K562 (cell line): ENCODE data around the gene FAM169A. TPM values are rescaled to one million over a fixed set of nuclear protein-coding genes. Genes with fewer than 3 reads are reported as not detected.
"Not testable (repeated sequence)": the region's sequence is repeated elsewhere in the genome, so short reads cannot be mapped to it uniquely, and the experiment has no call there.

Experiments
- ATAC-seq: fragments of 200-7000 bp; cut with Tn5 transposase; 3 replicates; pipeline ENCODE4 v1.9.1; 2020; ENCODE audit warnings: moderate library complexity
- BruUV-seq: library from RNA; stranded (reverse); fragments of 400-500 nt; replicated peaks from 2 replicates; lab custom pipeline; 2021; lab: Mats Ljungman, UMichigan
- CTCF ChIA-PET: fragments of 300-600 bp; formaldehyde crosslinking; extraction: SDS; loops from one replicate; lab custom pipeline; 2021; ENCODE audit warnings: low intra/inter-chr PET ratio; lab: Yijun Ruan, JAX
- POLR2A ChIA-PET: fragments of 300-600, 350-650 bp; sonication (Branson Sonifier 250); formaldehyde crosslinking; extraction: SDS; loops from one replicate; lab custom pipeline; 2021; ENCODE audit warnings: antibody characterized with exemption, inconsistent platforms; lab: Yijun Ruan, JAX
- DNase-seq, 4 experiments: peaks; one replicate each; pipeline versions ENCODE4 v3.0.0 to v3.0.0-alpha.2; 2011 to 2018; ENCODE audit warnings: low spot score in 3 of 4, mixed read lengths in 3 of 4; ENCODE audit errors: extremely low read depth in 1 of 4
- FAIRE-seq: peaks from 2 replicates; lab custom pipeline; 2011; peaks lifted over from hg19 to GRCh38; lab: Jason Lieb, UNC
- H2AFZ ChIP-seq: 2 replicates; pipeline ENCODE4 v1.6.0; 2011; ENCODE audit warnings: low read depth, low read length, control low read depth, inconsistent platforms
- H3K27ac ChIP-seq: fragments of 200-600 bp; 3 replicates; pipeline ENCODE4 v1.8.0; 2011; ENCODE audit warnings: low read depth, mild to moderate bottlenecking, control low read depth, inconsistent platforms, low read length, moderate library complexity, mixed read lengths; ENCODE audit errors: extremely low read depth
- H3K27me3 ChIP-seq, 2 experiments: fragments of 300-600 bp in 1 of 2; 2 replicates in 1 of 2; 3 replicates in 1 of 2; pipeline versions ENCODE4 v1.6.0 to v1.8.0; 2011; ENCODE audit warnings: inconsistent platforms in 2 of 2, low read length in 2 of 2, mild to moderate bottlenecking in 1 of 2, mixed read lengths in 1 of 2, moderate library complexity in 1 of 2; ENCODE audit not compliant: control insufficient read depth in 2 of 2, insufficient read depth in 2 of 2
- H3K36me3 ChIP-seq: fragments of 300-600 bp; 3 replicates; pipeline ENCODE4 v1.8.0; 2011; ENCODE audit warnings: mild to moderate bottlenecking, low read length, inconsistent platforms; ENCODE audit not compliant: control insufficient read depth, insufficient read depth
- H3K4me1 ChIP-seq, 2 experiments: fragments of 200-600 bp in 1 of 2; replicated peaks in 1 of 2; 2 replicates in 1 of 2; 3 replicates in 1 of 2; pipeline versions ENCODE4 v1.5.1 to v1.8.0; 2011; ENCODE audit warnings: inconsistent platforms in 2 of 2, low read length in 2 of 2, mild to moderate bottlenecking in 1 of 2, mixed read lengths in 1 of 2, moderate library complexity in 1 of 2; ENCODE audit not compliant: control insufficient read depth in 2 of 2, insufficient read depth in 2 of 2
- H3K4me2 ChIP-seq: 2 replicates; pipeline ENCODE4 v1.6.1; 2011; ENCODE audit warnings: low read length, control low read depth, inconsistent platforms, mixed read lengths; ENCODE audit not compliant: insufficient read depth
- H3K4me3 ChIP-seq: fragments of 200-600 bp; sonication (generic), shearing (Covaris generic); 2 replicates; pipeline ENCODE4 v1.5.1; 2016; ENCODE audit warnings: control low read depth, inconsistent platforms
- H3K79me2 ChIP-seq: fragments of 200-600 bp; 3 replicates; pipeline ENCODE4 v1.8.0; 2011; ENCODE audit warnings: low read length, inconsistent platforms; ENCODE audit not compliant: control insufficient read depth, insufficient read depth
- H3K9ac ChIP-seq, 2 experiments: 2 replicates each; pipeline versions ENCODE4 v1.6.0 to v1.6.1; 2011; ENCODE audit warnings: low read depth in 2 of 2, low read length in 2 of 2, control low read depth in 1 of 2, inconsistent platforms in 1 of 2, mild to moderate bottlenecking in 1 of 2, mixed read lengths in 1 of 2; ENCODE audit not compliant: insufficient read depth in 1 of 2
- H3K9me1 ChIP-seq: one replicate; pipeline ENCODE4 v1.6.0; 2011; ENCODE audit warnings: inconsistent platforms, mild to moderate bottlenecking, low read length, moderate library complexity; ENCODE audit not compliant: control insufficient read depth, insufficient read depth
- H3K9me3 ChIP-seq: replicated peaks from 2 replicates; pipeline ENCODE4 v1.5.1; 2011; ENCODE audit warnings: low read depth, low read length, inconsistent platforms; ENCODE audit not compliant: control insufficient read depth, insufficient read depth
- H4K20me1 ChIP-seq: replicated peaks from 2 replicates; pipeline ENCODE4 v1.6.1; 2011; ENCODE audit warnings: low read length, inconsistent platforms, mixed read lengths; ENCODE audit not compliant: control insufficient read depth, insufficient read depth
- CCNT2 ChIP-seq: IDR thresholded peaks from 2 replicates; pipeline ENCODE4 v1.6.1; 2011; ENCODE audit warnings: borderline replicate concordance, low read depth, mild to moderate bottlenecking, moderate library complexity, mixed read lengths, low read length; ENCODE audit not compliant: insufficient read length; ENCODE audit errors: extremely low read depth
- RAD51 ChIP-seq: fragments of 450-650 bp; IDR thresholded peaks from 2 replicates; pipeline ENCODE4 v1.7.1; 2016; ENCODE audit warnings: low read depth, mild to moderate bottlenecking, borderline replicate concordance
- WGBS: fragments of 100-300 bp; shearing (Covaris generic); methylation state at CpG from one replicate; pipeline ENCODE4 v1.1.6; 2016; ENCODE audit warnings: low coverage, mixed read lengths; ENCODE audit not compliant: insufficient coverage; ENCODE audit errors: missing lambda C conversion rate; 5-methylcytosine and 5-hydroxymethylcytosine counted together
- in situ Hi-C: fragments of 300-500 bp; cut with MboI; formaldehyde crosslinking; loops from 4 replicates; pipeline ENCODE4 v1.15.0; 2018; ENCODE audit warnings: inconsistent platforms, mixed read lengths
- intact Hi-C: fragments of 100-400 bp; cut with micrococcal nuclease; formaldehyde crosslinking; loops from 2 replicates; pipeline ENCODE4 v1.14.2; 2022
- polyA plus RNA-seq, 8 experiments: library from polyadenylated mRNA; depleted of rRNA in 4 of 8; stranded (reverse) in 5 of 8; unstranded in 3 of 8; fragments of >200 nt; fragmentation: Nextera tagmentation in 2 of 8; fragmentation: Illumina TruSeq in 1 of 8; extraction: Ambion mirVana in 2 of 8; extraction: Trizol in 1 of 8; gene quantifications; 2 replicates each; pipeline versions ENCODE4 v1.2.1 to v1.2.3, GENCODE V29; 2011 to 2014; ENCODE audit warnings: inconsistent platforms in 1 of 8, missing spikeins in 1 of 8
- total RNA-seq, 7 experiments: library from RNA; depleted of rRNA in 6 of 7; stranded (reverse); fragments of >200 nt in 6 of 7; fragmentation: Illumina TruSeq in 2 of 7; extraction: Trizol in 2 of 7; gene quantifications; 2 replicates each; pipeline versions ENCODE4 v1.2.1 to v1.2.3, GENCODE V29; 2011 to 2021; ENCODE audit warnings: low replicate concordance in 1 of 7
- TF ChIP-seq, protein P1 (sequence below): fragments of 450-650 bp; formaldehyde crosslinking; IDR thresholded peaks from 2 replicates; pipeline ENCODE4 v1.4.0; 2020; ENCODE audit warnings: mild to moderate bottlenecking, mixed read lengths
- TF ChIP-seq, protein P2 (sequence below): fragments of 200-800 bp; sonication (Bioruptor generic); IDR thresholded peaks from 2 replicates; pipeline ENCODE4 v1.6.1; 2017; ENCODE audit warnings: missing genetic modification characterization, missing compliant biosample characterization

The FAM169A gene
- total and polyA plus RNA-seq, 9 of the 15 experiments (the other 6 are each of a cell fraction or from before 2014, with no cell fraction given) = 0.01 to 0.04 TPM; not detected in 7

- intact Hi-C loops, in situ Hi-C loops, H3K4me1 ChIP-seq, H3K9me3 ChIP-seq, H3K27me3 ChIP-seq, BruUV-seq, ATAC-seq, H3K27ac ChIP-seq, FAIRE-seq, H3K4me2 ChIP-seq, H3K9me1 ChIP-seq, H4K20me1 ChIP-seq, DNase-seq, H3K4me3 ChIP-seq, H3K79me2 ChIP-seq, H2AFZ ChIP-seq, H3K36me3 ChIP-seq, H3K9ac ChIP-seq, CTCF ChIA-PET: not testable (repeated sequence)
- 0% methylated on average over 3 of the region's 3 CpGs for WGBS
- POLR2A ChIA-PET = interaction anchor here (0.6 to 0.7 kb wide), 2 partner anchors 10 to 735 kb away, joined by 3 to 4 read pairs; no protein-coding TSS in a partner anchor
- peak; percentile 53; the same call in 1 of the 2 replicates for TF ChIP-seq RAD51
- TF ChIP-seq, protein P1, sequence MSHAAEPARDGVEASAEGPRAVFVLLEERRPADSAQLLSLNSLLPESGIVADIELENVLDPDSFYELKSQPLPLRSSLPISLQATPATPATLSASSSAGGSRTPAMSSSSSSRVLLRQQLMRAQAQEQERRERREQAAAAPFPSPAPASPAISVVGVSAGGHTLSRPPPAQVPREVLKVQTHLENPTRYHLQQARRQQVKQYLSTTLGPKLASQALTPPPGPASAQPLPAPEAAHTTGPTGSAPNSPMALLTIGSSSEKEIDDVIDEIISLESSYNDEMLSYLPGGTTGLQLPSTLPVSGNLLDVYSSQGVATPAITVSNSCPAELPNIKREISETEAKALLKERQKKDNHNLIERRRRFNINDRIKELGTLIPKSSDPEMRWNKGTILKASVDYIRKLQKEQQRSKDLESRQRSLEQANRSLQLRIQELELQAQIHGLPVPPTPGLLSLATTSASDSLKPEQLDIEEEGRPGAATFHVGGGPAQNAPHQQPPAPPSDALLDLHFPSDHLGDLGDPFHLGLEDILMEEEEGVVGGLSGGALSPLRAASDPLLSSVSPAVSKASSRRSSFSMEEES = peak; percentile 67
These were observed 74.5 kb downstream of the FAM169A start for GRCh38 chr5:74791669-74792068.

DNA sequence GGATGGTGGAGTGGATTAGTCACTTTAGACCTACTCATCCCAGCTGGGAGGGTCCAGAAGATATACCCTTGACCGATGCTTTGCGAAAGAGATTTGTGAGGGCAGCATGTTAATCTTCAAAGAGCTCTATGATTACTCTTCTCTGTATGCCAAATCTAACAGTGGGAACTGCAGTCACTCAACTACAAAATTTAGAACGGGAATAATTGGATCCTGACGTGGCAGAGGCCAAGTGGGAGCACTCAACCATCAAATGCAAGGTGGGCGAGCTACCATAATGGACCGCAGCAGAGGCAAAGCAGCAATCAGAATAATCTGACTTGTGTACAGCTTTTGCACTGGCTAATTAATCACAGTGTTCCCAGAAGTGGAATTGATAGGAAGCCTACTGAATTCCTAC is 78.8 kb downstream of the FAM169A start:
- ChIA-PET CTCF (no interaction called here), POLR2A (no interaction called here)
- DNase-seq = no peak
- Histone ChIP-seq H3K27ac (no peak overlapping the region), H3K9me1 (no peaks in the 10 kb centered on the region), H3K4me3 (no peak overlapping the region), H4K20me1 (no peaks in the 10 kb centered on the region), H3K36me3 (no peaks in the 10 kb centered on the region), H2AFZ (no peak overlapping the region), H3K9me3 (no peaks in the 10 kb centered on the region), H3K9ac (no peak overlapping the region), H3K27me3 (peaks cover 0 to 6% of the 10 kb centered on the region in 2 experiments; a peak in 2 of 5 replicates), H3K79me2 (no peaks in the 10 kb centered on the region), H3K4me1 (no peaks in the 10 kb centered on the region), H3K4me2 (no peak overlapping the region)
- 9% methylated on average over 6 of the region's 6 CpGs for WGBS
- in situ Hi-C loops = no loop called here
- FAIRE-seq = no peak
- intact Hi-C loops = no loop called here
- BruUV-seq = no TSS peak
- ATAC-seq = no peak
- TF ChIP-seq, protein P2, sequence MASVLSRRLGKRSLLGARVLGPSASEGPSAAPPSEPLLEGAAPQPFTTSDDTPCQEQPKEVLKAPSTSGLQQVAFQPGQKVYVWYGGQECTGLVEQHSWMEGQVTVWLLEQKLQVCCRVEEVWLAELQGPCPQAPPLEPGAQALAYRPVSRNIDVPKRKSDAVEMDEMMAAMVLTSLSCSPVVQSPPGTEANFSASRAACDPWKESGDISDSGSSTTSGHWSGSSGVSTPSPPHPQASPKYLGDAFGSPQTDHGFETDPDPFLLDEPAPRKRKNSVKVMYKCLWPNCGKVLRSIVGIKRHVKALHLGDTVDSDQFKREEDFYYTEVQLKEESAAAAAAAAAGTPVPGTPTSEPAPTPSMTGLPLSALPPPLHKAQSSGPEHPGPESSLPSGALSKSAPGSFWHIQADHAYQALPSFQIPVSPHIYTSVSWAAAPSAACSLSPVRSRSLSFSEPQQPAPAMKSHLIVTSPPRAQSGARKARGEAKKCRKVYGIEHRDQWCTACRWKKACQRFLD (CRISPR knock-in tag) = no peak
- TF ChIP-seq CCNT2 = no peak
